Pancreas (tissue), 10 donors: ENCODE data around the gene MYT1. TPM values are rescaled to one million over a fixed set of nuclear protein-coding genes. Genes with fewer than 3 reads are reported as not detected.
"Not testable (repeated sequence)": the region's sequence is repeated elsewhere in the genome, so short reads cannot be mapped to it uniquely, and the experiment has no call there.

ENCODE experiments used
- ATAC-seq, 4 donors: fragments of 200-7000 bp; cut with Tn5 transposase; one replicate each; pipeline versions ENCODE4 v1.8.0 to v1.9.1; 2020; ENCODE audit warnings: mild to moderate bottlenecking in 4 of 4, moderate library complexity in 4 of 4
- DNase-seq, 6 donors: peaks; one replicate each; pipeline ENCODE4 v3.0.0-alpha.2; 2020
- FAIRE-seq: peaks from 2 replicates; lab custom pipeline; 2012; peaks lifted over from hg19 to GRCh38; lab: Jason Lieb, UNC
- H3K27ac ChIP-seq, 4 donors: fragments of 200-600 bp; sonication (generic); 1 replicate in 3 of 4; 2 replicates in 1 of 4; pipeline versions ENCODE4 v1.5.0 to v1.8.0; 2020
- H3K27me3 ChIP-seq, 4 donors: fragments of 200-600 bp; one replicate each; pipeline ENCODE4 v1.8.0; 2021
- H3K36me3 ChIP-seq, 3 donors: fragments of 200-600 bp; sonication (generic) in 1 of 3; one replicate each; pipeline versions ENCODE4 v1.5.0 to v1.8.0; 2020 to 2021
- H3K4me1 ChIP-seq, 3 donors: fragments of 200-600 bp; one replicate each; pipeline ENCODE4 v1.8.0; 2021
- H3K4me3 ChIP-seq, 4 donors: fragments of 200-600 bp; sonication (generic) in 2 of 4; one replicate each; pipeline versions ENCODE4 v1.5.0 to v1.8.0; 2020 to 2021
- H3K9me3 ChIP-seq, 4 donors: fragments of 200-600 bp; one replicate each; pipeline ENCODE4 v1.8.0; 2021
- CTCF ChIP-seq, 4 donors: fragments of 200-600 bp; sonication (generic) in 3 of 4; IDR thresholded peaks; one replicate each; pipeline versions ENCODE4 v1.5.0 to v1.8.0; 2021; ENCODE audit warnings: antibody characterized with exemption in 4 of 4
- WGBS, 2 donors: extraction: QIAGEN DNeasy Blood & Tissue Kit; methylation state at CpG; one replicate each; pipeline ENCODE4 v1.1.7; 2013; 5-methylcytosine and 5-hydroxymethylcytosine counted together
- intact Hi-C, 3 donors: fragments of 100-400 bp; cut with DNase I; formaldehyde crosslinking; loops; one replicate each; pipeline versions ENCODE4 v1.11.1 to v1.14.2; 2022
- polyA plus RNA-seq, 2 donors: library from polyadenylated mRNA; stranded (reverse); fragments of 200-250 nt; gene quantifications; one replicate each; pipeline ENCODE4 v1.2.3, GENCODE V29; 2013
- total RNA-seq, 6 donors: library from RNA; stranded (reverse); fragmentation: NEBNext Ultra II Directional in 4 of 6; extraction: Animal tissue kit (Norgen Biotek cat#: 25700) in 4 of 6; gene quantifications; one replicate each; pipeline versions ENCODE4 v1.2.1 to v1.2.4, GENCODE V29; 2021 to 2023
- donor health status: healthy with polysubstance abuse.
- donor health status: DM: no; HTN: no; CAD: no; lungs with moderate emphysema.
- donor health status: DM: no; HTN: no; CAD: no.
- donor health status: control.
- donor health status: control.
- donor health status: Bipolar disorder and iron deficiency.
- donor health status: DM: yes; HTN: yes; CAD: no.
- donor health status: DM: no; HTN: no; CAD: no.
- donor health status: DM: no; HTN: no; CAD: no.
- donor health status: DM: yes; HTN: yes; CAD: no.

The MYT1 gene
- total and polyA plus RNA-seq, 8 donors = 0.13 to 5.1 (median 0.52) TPM

GRCh38 chr20:64129146-64129782 lies 35.0 kb upstream of the MYT1 start:
- DNase-seq (peak in 2 of 6 donors; percentile 33 to 42), FAIRE-seq (no peak), ATAC-seq (no peak)
- intact Hi-C loops = loop anchor here in 1 of 3 donors (10.0 kb wide), 1 partner anchor 94 kb away; the partner anchor contains the start of gene C20orf204
- Histone ChIP-seq H3K4me1 (no peaks in the 10 kb centered on the region), H3K9me3 (no peaks in the 10 kb centered on the region), H3K27ac (no peak overlapping the region), H3K27me3 (no peaks in the 10 kb centered on the region), H3K36me3 (no peaks in the 10 kb centered on the region), H3K4me3 (no peak overlapping the region)
- WGBS, 2 donors = 59 to 68% methylated on average over 11 of the region's 11 CpGs
- TF ChIP-seq CTCF (IDR thresholded peaks at IDR 0.05) = no peak

GRCh38 chr20:64130271-64130670 lies 34.0 kb upstream of the MYT1 start:
- FAIRE-seq (no peak), ATAC-seq (no peak), DNase-seq (peak in 1 of 6 donors; percentile 4)
- no peaks in the 10 kb centered on the region for H3K36me3 ChIP-seq
- TF ChIP-seq CTCF (IDR thresholded peaks at IDR 0.05) = no peak
- H3K4me1 ChIP-seq = no peaks in the 10 kb centered on the region
- no peaks in the 10 kb centered on the region for H3K27me3 ChIP-seq
- H3K4me3 ChIP-seq = no peak overlapping the region
- H3K9me3 ChIP-seq = no peaks in the 10 kb centered on the region
- 47 to 78% methylated on average over 5 of the region's 5 CpGs for WGBS, 2 donors
- no peak overlapping the region for H3K27ac ChIP-seq
- intact Hi-C loops = no loop called here

- no peak overlapping the region for H3K4me3 ChIP-seq
- H3K27me3 ChIP-seq = no peaks in the 10 kb centered on the region
- no peak for ATAC-seq
- FAIRE-seq = no peak
- TF ChIP-seq CTCF (IDR thresholded peaks at IDR 0.05) = no peak
- H3K27ac ChIP-seq = no peak overlapping the region
- no peaks in the 10 kb centered on the region for H3K4me1 ChIP-seq
- no peaks in the 10 kb centered on the region for H3K9me3 ChIP-seq
- 65 to 81% methylated on average over 10 of the region's 10 CpGs for WGBS, 2 donors
- DNase-seq = peak in 2 of 6 donors; percentile 12 to 22
- no peaks in the 10 kb centered on the region for H3K36me3 ChIP-seq
- intact Hi-C loops = no loop called here
These were observed 33.4 kb upstream of the MYT1 start for GRCh38 chr20:64130876-64131275.

- 48 to 64% methylated on average over 4 of the region's 4 CpGs for WGBS, 2 donors
- Histone ChIP-seq H3K36me3 (no peaks in the 10 kb centered on the region), H3K27ac (no peak overlapping the region), H3K27me3 (no peaks in the 10 kb centered on the region), H3K4me3 (no peak overlapping the region), H3K4me1 (no peaks in the 10 kb centered on the region), H3K9me3 (no peaks in the 10 kb centered on the region)
- ATAC-seq (peak in 3 of 4 donors; percentile 40 to 53 (median 53)), FAIRE-seq (no peak), DNase-seq (peak in 2 of 6 donors; percentile 27 to 34)
- TF ChIP-seq CTCF (IDR thresholded peaks at IDR 0.05) = no peak
- intact Hi-C loops = no loop called here
These were observed 32.8 kb upstream of the MYT1 start for GRCh38 chr20:64131406-64131805.

- WGBS, 2 donors = 29 to 31% methylated on average over 8 of the region's 8 CpGs
- ATAC-seq (no peak), DNase-seq (peak in 1 of 6 donors; percentile 39), FAIRE-seq (no peak)
- no peak overlapping the region for H3K4me3 ChIP-seq
- intact Hi-C loops = no loop called here
- no peaks in the 10 kb centered on the region for H3K27me3 ChIP-seq
- no peak for TF ChIP-seq CTCF (IDR thresholded peaks at IDR 0.05)
- no peaks in the 10 kb centered on the region for H3K4me1 ChIP-seq
- no peaks in the 10 kb centered on the region for H3K36me3 ChIP-seq
- H3K9me3 ChIP-seq = no peaks in the 10 kb centered on the region
- no peak overlapping the region for H3K27ac ChIP-seq
These were observed 30.3 kb upstream of the MYT1 start for GRCh38 chr20:64133951-64134407.

GRCh38 chr20:64134744-64135143 lies 29.5 kb upstream of the MYT1 start:
- intact Hi-C loops, H3K9me3 ChIP-seq, ATAC-seq, FAIRE-seq, H3K36me3 ChIP-seq, H3K27me3 ChIP-seq, H3K27ac ChIP-seq, H3K4me1 ChIP-seq, H3K4me3 ChIP-seq: not testable (repeated sequence)
- peak in 1 of 6 donors; percentile 4 for DNase-seq
- 62 to 69% methylated on average over 20 of the region's 20 CpGs for WGBS, 2 donors
